Measurements from ENCODE around the gene MECP2. TPM values are rescaled to one million over a fixed set of nuclear protein-coding genes. Genes with fewer than 3 reads are reported as not detected.
A peak's percentile ranks its signal among the peaks of the same experiment; 100 is the strongest.
"Not testable (repeated sequence)": the region's sequence is repeated elsewhere in the genome, so short reads cannot be mapped to it uniquely, and the experiment has no call there.

Gene MECP2
- polyA plus RNA-seq, 1 donor: 29.0 TPM

DNA sequence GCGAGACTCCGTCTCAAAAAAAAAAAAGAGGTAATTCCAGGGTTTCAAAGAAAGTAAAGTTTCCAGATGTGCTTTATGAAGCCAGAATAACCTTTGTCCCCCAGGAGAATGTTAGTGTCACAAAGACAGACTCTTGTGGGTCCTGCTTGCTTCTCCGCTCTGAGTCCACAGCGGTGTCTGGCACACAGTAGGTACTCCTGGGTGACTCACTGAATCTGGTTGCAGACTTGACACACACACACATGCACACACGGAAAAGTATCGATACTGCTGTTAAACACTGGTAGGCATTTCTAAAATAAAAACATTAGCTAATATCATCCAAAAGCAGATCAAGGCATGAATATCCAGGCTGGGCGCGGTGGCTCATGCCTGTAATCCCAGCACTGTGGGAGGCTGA is 102.0 kb downstream of the MECP2 start:
- DNase-seq: no peak

DNA sequence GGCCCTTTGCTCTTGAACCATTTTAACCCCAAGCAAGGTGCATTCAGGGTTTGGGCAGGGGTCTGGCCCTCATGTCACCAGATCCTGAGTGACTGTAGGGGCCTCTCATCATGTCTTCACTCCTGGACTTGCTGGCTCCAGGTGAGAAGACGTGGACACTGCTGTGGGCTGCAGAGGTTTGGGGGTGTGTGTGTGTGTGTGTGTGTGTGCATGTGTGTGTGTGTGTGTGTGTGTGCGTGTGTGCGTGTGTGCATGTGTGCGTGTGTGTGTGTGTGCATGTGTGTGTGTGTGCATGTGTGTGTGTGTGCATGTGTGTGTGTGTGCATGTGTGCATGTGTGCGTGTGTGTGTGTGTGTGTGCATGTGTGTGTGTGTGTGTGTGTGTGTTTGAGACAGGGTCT is 103.1 kb downstream of the MECP2 start:
- DNase-seq: not testable (repeated sequence)

DNA sequence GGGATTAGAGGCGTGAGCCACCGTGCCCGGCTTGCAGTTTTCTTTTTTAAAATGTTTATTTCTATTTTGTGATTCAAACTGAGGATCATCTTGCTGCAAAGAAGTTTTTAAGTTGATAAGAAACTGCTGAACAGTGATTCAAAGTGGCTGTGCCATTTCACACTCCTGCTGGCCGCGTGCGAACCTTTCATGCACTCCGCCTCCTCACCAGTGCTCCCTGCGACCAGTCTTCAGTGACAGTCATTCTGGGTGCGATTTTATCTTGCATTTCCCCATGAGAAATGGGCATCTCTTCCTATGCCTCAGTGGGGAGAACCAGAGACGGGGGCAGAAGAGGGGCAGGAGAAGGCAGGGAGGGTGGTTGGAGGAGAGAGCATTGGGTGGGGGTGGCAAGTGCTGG is 103.5 kb downstream of the MECP2 start:
- no peak for DNase-seq

DNA sequence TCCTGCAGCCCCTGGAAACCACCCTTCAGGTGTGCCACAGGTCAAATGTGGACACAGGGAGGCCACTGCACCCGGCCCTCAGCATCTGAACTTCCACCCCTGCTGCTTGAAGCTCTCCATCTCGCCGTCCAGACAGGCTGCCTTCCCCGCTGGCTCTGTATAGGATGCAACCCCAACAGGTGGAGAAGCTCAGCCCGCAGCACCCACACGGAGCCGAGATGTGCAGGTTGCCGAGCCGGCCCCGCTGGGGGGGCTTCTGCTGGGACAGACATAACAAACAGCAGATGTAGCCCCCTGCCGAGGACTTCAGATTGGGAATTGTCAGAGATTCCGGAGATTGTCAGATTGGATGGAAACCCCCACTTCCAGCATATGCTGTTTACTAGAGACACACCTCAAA is 104.4 kb downstream of the MECP2 start:
- DNase-seq: no peak

DNA sequence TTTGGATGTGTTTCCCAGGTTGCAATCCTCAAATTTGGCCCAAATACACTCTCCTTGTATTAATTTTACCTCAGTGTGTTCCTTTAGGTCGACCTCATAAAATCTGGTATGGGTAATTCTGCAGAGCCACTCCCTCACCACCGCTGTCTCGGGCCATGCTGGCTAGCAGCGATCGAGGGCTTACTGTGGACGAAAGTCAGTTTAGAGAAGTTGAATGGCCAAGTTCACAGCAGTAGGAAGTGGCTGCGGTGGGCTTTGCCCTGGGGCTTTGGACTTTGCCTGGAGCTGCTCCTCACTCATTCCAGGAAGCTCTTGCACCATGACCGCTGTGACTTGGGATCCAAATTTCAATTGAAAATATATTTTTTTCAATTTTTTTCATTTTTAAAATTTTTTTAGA is 105.3 kb downstream of the MECP2 start:
- no peak for DNase-seq

DNA sequence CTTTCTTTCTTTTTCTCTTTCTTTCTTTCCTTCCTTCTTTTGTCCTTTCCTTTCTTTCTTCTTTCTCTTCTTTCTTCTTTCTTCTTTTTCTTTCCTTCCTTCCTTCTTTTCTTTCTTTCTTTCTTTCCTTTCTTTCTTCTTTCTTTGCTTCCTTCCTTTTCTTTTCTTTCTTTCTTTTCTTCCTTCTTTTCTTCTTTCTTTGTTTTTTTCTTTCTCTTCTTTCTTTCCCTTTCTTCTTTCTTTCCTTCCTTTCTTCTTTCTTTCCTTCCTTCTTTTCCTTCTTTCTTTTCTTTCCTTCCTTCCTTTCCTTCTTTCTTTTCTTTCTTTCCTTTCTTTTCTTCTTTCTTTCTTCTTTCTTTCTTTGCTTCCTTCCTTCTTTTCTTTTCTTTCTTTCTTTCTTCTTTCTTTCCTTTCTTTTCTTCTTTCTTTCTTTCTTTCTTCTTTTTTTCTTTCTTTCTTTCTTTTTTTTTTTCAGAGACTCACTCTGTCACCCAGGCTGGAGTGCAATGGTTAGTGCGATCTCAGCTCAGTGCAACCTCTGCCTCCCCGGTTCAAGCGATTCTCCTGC is 106.4 kb downstream of the MECP2 start:
- no peak for DNase-seq

DNA sequence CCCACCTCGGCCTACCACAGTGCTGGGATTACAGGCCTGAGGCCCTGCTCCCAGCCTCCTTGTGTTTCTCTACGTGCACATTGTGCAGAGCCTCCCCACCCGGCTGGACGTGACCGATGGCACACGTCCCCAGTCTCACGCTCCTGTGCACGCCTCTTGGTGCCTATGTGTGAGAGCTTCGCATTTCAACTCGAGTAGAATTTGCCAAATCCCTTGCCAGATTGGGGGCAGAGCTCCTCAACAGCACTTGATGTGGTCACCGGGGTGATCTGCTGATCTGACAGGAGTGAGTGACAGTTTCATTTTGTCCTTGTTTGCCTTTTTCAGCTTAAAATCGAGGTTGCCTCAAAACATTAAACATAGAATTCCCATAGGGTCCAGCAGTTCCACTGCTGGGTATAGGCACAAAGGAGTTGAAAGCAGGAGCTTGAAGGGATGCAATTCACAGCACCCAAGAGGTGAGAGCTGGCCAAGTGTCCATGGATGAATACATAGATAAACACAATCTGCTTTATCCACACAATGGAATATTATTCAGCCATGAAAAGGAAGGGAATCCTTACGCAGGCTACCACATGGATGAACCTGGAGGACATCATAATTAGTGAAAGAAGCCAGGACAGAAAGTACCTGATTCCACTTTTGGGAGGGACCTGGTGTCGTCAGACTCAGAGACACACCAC is 107.4 kb downstream of the MECP2 start:
- no peak for DNase-seq

DNA sequence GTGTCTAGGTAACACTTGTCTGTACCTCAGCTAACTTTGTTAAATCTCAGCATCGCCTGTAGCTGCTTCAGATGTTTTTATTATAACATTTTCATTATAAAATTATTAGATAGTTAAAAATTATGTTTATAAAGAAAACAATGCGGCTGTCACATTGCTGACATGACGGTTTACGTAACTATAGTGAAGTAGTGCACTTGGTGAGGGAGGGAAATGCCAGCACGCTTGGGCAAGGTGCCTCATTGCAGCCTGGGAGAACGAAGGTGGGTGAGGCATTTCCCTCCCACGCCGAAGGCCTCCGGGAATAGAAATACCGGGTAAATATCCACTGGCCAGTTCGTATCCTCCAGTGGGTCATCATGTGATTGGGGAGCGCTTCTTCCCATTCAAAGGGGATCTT is 109.0 kb downstream of the MECP2 start:
- no peak for DNase-seq

DNA sequence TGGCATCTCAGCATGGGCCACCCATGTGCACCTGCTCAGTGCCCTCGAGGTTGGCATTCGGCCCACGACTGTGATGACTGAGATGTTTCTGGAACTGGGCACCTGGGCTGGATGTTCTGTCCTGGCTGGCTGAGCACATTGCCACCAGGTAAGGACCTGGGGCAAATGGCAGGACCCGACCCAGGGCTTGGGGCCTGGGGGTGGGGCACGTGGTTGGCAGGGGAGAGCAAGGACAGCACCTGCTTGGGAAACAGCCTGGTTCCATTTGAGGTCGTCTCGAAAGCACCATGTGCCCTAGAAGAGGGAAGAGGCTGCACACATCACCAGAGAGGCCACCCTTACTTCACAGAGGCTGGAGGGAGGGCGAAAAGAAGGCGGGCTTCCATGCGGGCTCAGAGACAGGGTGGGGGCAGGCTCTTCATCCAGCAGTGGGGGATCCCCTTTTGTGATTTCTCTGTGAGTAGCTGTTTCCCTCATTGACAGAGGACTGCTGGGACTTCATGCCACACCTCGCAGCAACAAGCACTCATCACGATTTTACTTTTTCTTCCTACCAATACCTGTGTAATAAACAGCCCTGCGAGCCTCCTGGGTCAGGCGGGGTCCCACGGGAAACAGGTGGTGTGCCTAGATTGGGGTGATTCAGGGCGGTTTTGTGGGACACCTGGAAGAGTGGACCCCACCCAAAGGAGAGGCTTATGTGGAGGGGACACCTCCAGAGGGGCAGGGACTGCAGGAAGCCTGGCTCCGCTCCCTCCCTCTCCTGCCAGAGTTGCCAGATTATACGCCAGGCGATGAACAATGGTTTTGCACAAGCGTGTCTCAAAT is 113.0 kb downstream of the MECP2 start:
- no peak for DNase-seq

DNA sequence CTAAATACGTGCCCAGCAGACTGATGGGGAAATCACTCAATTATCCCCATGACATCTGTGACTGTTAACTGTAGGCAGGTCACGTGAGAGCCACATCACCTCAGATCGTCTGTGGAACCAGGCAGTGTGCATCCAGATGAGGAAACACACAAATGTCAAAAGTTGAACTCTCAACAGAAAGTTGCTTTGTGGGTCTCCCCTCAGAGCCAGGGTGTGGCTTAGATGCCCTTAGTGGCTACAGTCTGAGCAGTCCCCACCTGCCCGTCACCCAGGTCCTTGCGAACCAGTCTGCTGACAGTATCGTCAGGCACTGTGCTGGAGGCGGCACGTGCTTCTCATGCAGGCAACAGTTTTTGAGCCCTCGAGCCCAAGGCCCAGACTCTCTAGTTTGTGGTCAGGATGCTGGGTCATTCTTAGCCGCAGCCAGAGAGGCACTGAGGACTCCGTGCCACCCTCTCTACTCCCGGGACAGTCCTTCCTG is 114.2 kb downstream of the MECP2 start:
- DNase-seq: no peak

DNA sequence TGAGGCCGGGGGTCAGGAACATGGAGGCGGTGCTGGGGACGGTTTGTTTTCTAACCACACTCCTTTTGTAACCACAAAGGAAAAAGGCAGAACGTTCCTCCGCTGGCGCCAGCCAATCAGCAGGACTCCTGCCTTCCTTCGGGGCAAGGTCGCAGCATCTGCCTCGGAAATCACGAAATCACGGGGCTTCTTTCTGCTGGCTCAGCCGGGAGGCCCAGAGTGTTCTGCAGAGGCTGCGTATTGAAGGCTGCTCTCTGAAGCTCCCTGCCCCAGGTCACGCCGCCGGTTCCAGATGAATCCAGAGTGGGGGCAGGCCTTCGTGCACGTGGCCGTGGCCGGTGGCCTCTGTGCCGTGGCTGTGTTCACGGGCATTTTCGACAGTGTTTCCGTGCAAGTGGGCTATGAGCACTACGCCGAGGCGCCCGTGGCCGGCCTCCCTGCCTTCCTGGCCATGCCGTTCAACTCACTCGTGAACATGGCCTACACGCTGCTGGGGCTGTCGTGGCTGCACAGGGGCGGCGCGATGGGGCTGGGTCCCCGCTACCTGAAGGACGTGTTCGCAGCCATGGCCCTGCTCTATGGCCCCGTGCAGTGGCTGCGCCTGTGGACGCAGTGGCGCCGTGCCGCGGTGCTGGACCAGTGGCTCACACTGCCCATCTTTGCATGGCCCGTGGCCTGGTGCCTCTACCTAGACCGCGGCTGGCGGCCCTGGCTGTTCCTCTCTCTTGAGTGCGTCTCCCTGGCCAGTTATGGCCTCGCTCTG is 115.6 kb downstream of the MECP2 start:
- DNase-seq: no peak

DNA sequence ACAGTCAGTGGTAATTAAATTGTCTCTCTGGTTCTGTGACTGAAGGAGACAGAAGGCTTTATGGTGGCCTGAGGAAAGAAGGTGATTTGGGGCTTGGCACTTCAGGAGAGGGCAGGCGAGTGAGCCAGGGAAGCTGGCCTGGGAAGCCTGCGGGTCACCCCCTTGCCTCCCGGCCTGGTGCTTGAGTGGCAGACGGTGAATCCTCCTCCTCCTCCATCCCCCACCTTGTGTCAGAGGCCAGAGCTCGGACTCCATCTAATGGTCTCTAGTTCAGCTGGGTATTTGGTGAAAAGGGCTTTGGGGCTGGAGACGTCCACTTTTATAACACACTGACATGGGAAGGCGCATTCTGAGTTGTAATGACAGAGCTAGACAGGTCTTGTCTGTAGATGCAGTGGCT is 116.3 kb downstream of the MECP2 start:
- DNase-seq: no peak

DNA sequence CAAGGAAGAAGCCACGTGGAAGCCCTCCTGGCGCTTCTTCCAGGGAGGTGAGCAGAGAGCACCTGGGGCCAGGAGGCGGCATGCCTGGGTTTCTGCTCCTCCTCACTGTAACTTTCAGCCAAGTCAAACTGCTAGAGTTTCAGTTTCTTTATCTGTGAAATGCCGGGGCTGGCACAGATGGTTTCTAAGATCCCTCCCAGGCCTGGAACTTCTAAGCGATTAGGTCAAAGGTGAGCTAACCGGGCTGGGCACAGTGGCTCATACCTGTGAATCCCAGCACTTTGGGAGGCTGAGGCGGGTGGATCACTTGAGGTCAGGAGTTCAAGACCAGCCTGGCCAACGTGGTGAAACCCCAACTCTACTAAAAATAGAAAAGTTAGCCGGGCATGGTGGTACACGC is 117.1 kb downstream of the MECP2 start:
- not testable (repeated sequence) for DNase-seq

DNA sequence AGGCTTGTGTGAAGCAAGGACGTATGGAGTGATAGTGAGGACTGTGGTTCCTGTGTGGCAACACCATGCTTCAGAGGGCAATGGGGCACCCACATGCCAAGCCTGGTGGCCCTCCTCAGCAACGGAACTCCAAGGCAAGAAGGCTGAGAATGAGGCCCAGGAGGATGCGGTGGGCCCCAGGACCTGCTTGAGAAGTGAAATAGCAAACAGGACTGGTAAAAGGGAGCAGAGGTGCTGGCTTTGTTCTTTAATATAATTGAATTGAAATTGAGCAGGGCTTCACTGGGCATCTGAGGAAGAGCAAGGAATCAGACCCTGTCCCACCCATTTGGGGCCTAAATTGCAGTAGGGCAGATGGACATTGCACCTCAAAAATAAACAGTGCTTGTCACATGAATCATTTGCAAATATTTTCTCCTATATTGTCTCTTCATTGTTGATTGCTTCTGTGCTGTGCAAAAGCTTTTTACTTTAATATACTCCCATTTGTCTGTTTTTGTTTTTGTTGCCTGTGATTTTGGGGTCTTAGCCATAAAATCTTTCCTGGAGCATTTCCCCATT is 122.7 kb downstream of the MECP2 start:
- DNase-seq: no peak

DNA sequence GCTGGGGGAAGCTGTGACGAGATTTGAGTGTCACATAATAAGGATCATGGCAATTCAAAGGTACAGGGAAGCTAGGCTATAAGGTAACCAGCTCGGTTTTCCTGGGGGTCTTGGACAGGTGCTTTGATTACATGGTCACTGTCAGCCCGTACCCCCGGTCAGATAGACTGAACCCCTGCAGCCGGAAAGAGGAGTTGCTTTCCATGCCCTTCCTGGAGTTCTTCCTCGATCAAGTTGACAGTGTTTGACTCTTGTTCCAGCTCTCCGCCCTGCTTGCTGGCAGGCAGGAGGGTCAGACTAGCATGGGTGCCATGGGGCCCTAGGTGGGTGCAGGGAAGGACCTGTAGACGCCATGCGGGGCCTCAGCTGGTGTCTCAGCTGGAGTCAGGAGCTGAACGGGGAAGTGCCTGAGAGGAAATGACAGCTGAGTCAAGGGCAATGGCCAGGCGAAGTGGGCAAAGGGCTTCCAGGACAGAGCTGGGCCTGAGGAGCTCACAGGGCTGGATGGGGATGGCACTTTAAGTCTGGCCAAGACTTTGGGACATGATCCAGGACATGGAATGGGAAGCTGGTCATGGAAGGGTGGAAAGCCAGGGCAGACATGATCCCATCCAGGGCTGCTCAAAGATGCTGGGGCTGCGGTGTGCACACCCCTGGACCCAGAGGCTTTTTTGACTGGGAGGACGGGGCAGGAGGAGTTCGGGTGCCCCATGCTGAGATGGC is 123.4 kb downstream of the MECP2 start:
- DNase-seq: no peak

DNA sequence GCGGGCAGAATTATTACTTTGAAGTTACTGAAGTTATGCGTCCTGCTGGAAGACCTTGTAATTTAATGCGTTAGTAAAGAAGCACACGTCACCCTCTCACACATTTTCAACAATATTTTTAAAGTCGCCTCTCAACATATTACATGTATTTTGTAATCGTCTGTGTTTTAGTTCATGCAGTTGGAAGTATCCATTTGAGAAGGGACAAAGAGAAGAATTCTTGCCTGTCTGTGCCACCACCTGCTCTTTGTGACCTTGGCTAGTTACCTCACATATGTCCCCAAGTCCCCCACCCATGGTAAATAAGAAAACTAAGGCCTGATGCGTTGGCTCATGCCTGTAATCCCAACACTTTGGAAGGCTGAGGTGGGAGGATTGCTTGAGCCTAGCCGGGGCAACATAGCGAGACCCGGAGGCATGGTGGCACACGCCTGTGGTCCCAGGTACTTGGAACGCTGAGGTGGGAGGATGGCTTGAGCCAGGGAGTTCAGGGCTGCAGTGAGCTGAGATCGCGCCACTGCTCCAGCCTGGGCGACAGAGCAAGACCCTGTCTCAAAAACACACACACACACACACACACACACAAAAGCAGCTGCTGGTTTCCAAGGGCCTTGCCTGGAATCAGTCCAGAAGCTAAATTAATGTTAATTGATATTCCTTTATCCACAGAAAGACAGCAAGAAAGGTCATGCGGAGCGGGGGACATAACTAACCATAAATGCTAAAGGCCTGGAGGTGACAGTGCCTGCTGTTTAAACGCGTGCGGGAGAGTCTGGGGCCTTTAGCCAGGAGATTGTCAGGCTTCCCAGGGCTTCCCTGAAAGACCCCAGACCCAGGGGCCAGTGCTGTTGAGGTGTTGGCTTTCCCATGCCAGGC is 124.2 kb downstream of the MECP2 start:
- no peak for DNase-seq

DNA sequence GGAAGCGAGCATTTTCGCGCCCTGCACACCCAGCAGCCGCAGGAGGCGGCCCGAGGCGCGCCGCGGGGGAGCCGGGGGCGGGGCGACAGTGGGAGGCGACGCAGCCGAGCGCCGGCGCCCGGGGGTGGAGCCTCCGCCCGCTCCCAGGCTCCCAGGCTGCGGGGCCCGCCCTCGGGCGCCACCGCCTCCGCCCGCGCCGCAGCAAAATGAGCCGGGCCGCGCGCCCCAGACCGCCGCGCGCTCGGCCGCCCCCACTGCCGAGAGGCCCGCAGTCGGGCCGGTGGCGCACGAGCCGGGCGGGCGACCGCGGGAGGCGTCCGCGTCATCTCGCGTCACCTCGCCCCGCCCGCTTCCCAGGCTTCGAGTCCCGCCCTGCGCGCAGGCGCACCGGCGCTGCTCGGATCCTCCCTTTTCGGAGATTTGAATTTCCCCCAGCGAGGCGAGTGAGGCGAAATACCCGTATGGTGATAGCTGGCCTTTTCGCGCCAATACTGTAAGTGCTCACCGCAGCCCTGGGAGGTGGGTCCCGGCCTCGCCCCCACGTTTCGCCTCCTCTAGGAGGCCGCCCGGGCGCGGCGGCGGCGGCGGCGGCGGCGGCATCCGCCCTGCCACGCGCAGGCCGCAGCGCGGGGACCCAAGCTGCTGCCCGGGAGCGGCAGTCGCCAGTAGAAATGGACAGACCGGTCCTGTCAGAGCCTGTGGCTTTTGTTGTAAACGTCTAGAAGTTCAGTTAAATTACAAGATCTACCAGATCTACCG is 125.0 kb downstream of the MECP2 start, which contains the start of gene TMEM187:
Gene TMEM187 (plus strand): TSS at position 387 of the 759 bp plus-strand sequence. CDS start 9,309 bp downstream, outside the sequence.
- DNase-seq: peak; percentile 85
